GM12875 (cell line): ENCODE data around the gene STK35.

Source experiments
- H3K4me3 ChIP-seq: one replicate; pipeline ENCODE4 v1.5.1; 2011; ENCODE audit warnings: low read depth, low read length, control low read depth
- CTCF ChIP-seq: IDR thresholded peaks from 2 replicates; pipeline ENCODE4 v1.5.1; 2011; ENCODE audit warnings: low read depth, mild to moderate bottlenecking, control low read depth, inconsistent platforms, low read length, moderate library complexity, borderline replicate concordance; ENCODE audit not compliant: insufficient read depth

The STK35 gene

GRCh38 chr20:2195614-2196013 lies 94.0 kb downstream of the STK35 start:
- no peak for TF ChIP-seq CTCF
- no peak overlapping the region for H3K4me3 ChIP-seq

GRCh38 chr20:2197166-2197565 lies 95.5 kb downstream of the STK35 start:
- TF ChIP-seq CTCF, result no peak
- H3K4me3 ChIP-seq, result no peak overlapping the region
